ENCODE measurements around the gene ADAD2.

GRCh38 chr16:84144859-84145639 is 45.9 kb upstream of the ADAD2 start, which contains the start of the genes DNAAF1 and HSDL1:
- peak in 1 of 6 experiments; percentile 34 for TF ChIP-seq CTCF (IDR thresholded peaks at IDR 0.05)
- TF ChIP-seq POLR2A (IDR thresholded peaks at IDR 0.05), result peak in 2 of 4 donors; percentile 19 to 69

All from esophagus squamous epithelium (tissue), 4 donors.